ENCODE measurements around the gene PCGF6. TPM values are rescaled to one million over a fixed set of nuclear protein-coding genes. Genes with fewer than 3 reads are reported as not detected.

Gene PCGF6
- total RNA-seq, 1 experiment from 2014 or later, result 19.2 TPM

GRCh38 chr10:103373544-103373943, 22.6 kb upstream of the PCGF6 start:
- peaks cover 2% of the 10 kb centered on the region; the same call in 1 of the 2 replicates for H3K4me1 Mint-ChIP-seq
- H3K4me3 Mint-ChIP-seq, result no peak overlapping the region
- H3K27ac Mint-ChIP-seq, result no peak overlapping the region
- H3K27me3 Mint-ChIP-seq (ENCODE audit: low read depth), result no peaks in the 10 kb centered on the region
- DNase-seq (ENCODE audit: low spot score) (no peak), ATAC-seq (no peak)
- TF ChIP-seq GABPB1 (CRISPR knock-in tag; IDR thresholded peaks at IDR 0.05) (no peak), SOX15 (CRISPR knock-in tag; IDR thresholded peaks at IDR 0.05) (no peak), JAZF1 (CRISPR knock-in tag; IDR thresholded peaks at IDR 0.05) (no peak), ZNF416 (CRISPR knock-in tag; IDR thresholded peaks at IDR 0.05) (no peak), KAT7 (CRISPR knock-in tag; IDR thresholded peaks at IDR 0.05; ENCODE audit: borderline replicate concordance) (no peak), ZNF263 (CRISPR knock-in tag; IDR thresholded peaks at IDR 0.05; ENCODE audit: low read depth) (no peak), CBFB (CRISPR knock-in tag; IDR thresholded peaks at IDR 0.05; ENCODE audit: low read depth) (no peak), NR1H2 (CRISPR knock-in tag; IDR thresholded peaks at IDR 0.05) (no peak), TP53 (CRISPR knock-in tag; IDR thresholded peaks at IDR 0.05) (no peak), ESRRA (CRISPR knock-in tag; IDR thresholded peaks at IDR 0.05; ENCODE audit: borderline replicate concordance) (no peak), NR3C1 (CRISPR knock-in tag; conservative IDR thresholded peaks at IDR 0.05; ENCODE audit: low read depth) (no peak), SMAD4 (CRISPR knock-in tag; IDR thresholded peaks at IDR 0.05) (no peak), PREB (CRISPR knock-in tag; IDR thresholded peaks at IDR 0.05; ENCODE audit: borderline replicate concordance) (no peak)
- TF ChIP-seq, protein P1, sequence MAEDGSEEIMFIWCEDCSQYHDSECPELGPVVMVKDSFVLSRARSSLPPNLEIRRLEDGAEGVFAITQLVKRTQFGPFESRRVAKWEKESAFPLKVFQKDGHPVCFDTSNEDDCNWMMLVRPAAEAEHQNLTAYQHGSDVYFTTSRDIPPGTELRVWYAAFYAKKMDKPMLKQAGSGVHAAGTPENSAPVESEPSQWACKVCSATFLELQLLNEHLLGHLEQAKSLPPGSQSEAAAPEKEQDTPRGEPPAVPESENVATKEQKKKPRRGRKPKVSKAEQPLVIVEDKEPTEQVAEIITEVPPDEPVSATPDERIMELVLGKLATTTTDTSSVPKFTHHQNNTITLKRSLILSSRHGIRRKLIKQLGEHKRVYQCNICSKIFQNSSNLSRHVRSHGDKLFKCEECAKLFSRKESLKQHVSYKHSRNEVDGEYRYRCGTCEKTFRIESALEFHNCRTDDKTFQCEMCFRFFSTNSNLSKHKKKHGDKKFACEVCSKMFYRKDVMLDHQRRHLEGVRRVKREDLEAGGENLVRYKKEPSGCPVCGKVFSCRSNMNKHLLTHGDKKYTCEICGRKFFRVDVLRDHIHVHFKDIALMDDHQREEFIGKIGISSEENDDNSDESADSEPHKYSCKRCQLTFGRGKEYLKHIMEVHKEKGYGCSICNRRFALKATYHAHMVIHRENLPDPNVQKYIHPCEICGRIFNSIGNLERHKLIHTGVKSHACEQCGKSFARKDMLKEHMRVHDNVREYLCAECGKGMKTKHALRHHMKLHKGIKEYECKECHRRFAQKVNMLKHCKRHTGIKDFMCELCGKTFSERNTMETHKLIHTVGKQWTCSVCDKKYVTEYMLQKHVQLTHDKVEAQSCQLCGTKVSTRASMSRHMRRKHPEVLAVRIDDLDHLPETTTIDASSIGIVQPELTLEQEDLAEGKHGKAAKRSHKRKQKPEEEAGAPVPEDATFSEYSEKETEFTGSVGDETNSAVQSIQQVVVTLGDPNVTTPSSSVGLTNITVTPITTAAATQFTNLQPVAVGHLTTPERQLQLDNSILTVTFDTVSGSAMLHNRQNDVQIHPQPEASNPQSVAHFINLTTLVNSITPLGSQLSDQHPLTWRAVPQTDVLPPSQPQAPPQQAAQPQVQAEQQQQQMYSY (CRISPR knock-in tag; IDR thresholded peaks at IDR 0.05), result no peak
- TF ChIP-seq, protein P2, sequence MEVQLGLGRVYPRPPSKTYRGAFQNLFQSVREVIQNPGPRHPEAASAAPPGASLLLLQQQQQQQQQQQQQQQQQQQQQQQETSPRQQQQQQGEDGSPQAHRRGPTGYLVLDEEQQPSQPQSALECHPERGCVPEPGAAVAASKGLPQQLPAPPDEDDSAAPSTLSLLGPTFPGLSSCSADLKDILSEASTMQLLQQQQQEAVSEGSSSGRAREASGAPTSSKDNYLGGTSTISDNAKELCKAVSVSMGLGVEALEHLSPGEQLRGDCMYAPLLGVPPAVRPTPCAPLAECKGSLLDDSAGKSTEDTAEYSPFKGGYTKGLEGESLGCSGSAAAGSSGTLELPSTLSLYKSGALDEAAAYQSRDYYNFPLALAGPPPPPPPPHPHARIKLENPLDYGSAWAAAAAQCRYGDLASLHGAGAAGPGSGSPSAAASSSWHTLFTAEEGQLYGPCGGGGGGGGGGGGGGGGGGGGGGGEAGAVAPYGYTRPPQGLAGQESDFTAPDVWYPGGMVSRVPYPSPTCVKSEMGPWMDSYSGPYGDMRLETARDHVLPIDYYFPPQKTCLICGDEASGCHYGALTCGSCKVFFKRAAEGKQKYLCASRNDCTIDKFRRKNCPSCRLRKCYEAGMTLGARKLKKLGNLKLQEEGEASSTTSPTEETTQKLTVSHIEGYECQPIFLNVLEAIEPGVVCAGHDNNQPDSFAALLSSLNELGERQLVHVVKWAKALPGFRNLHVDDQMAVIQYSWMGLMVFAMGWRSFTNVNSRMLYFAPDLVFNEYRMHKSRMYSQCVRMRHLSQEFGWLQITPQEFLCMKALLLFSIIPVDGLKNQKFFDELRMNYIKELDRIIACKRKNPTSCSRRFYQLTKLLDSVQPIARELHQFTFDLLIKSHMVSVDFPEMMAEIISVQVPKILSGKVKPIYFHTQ (CRISPR knock-in tag; IDR thresholded peaks at IDR 0.05), result no peak
- TF ChIP-seq, protein P3, sequence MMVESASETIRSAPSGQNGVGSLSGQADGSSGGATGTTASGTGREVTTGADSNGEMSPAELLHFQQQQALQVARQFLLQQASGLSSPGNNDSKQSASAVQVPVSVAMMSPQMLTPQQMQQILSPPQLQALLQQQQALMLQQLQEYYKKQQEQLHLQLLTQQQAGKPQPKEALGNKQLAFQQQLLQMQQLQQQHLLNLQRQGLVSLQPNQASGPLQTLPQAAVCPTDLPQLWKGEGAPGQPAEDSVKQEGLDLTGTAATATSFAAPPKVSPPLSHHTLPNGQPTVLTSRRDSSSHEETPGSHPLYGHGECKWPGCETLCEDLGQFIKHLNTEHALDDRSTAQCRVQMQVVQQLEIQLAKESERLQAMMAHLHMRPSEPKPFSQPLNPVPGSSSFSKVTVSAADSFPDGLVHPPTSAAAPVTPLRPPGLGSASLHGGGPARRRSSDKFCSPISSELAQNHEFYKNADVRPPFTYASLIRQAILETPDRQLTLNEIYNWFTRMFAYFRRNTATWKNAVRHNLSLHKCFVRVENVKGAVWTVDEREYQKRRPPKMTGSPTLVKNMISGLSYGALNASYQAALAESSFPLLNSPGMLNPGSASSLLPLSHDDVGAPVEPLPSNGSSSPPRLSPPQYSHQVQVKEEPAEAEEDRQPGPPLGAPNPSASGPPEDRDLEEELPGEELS (CRISPR knock-in tag; IDR thresholded peaks at IDR 0.05), result no peak
- TF ChIP-seq, protein P4, sequence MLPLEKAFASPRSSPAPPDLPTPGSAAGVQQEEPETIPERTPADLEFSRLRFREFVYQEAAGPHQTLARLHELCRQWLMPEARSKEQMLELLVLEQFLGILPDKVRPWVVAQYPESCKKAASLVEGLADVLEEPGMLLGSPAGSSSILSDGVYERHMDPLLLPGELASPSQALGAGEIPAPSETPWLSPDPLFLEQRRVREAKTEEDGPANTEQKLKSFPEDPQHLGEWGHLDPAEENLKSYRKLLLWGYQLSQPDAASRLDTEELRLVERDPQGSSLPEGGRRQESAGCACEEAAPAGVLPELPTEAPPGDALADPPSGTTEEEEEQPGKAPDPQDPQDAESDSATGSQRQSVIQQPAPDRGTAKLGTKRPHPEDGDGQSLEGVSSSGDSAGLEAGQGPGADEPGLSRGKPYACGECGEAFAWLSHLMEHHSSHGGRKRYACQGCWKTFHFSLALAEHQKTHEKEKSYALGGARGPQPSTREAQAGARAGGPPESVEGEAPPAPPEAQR (CRISPR knock-in tag; IDR thresholded peaks at IDR 0.05), result no peak
- TF ChIP-seq, protein P5, sequence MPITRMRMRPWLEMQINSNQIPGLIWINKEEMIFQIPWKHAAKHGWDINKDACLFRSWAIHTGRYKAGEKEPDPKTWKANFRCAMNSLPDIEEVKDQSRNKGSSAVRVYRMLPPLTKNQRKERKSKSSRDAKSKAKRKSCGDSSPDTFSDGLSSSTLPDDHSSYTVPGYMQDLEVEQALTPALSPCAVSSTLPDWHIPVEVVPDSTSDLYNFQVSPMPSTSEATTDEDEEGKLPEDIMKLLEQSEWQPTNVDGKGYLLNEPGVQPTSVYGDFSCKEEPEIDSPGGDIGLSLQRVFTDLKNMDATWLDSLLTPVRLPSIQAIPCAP (CRISPR knock-in tag; IDR thresholded peaks at IDR 0.05), result no peak
- TF ChIP-seq, protein P6, sequence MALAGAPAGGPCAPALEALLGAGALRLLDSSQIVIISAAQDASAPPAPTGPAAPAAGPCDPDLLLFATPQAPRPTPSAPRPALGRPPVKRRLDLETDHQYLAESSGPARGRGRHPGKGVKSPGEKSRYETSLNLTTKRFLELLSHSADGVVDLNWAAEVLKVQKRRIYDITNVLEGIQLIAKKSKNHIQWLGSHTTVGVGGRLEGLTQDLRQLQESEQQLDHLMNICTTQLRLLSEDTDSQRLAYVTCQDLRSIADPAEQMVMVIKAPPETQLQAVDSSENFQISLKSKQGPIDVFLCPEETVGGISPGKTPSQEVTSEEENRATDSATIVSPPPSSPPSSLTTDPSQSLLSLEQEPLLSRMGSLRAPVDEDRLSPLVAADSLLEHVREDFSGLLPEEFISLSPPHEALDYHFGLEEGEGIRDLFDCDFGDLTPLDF (CRISPR knock-in tag; IDR thresholded peaks at IDR 0.05), result no peak
- ChIA-PET POLR2A (no interaction called here), CTCF (no interaction called here)
- no peaks in the 10 kb centered on the region for H3K9me3 Mint-ChIP-seq
- H3K36me3 Mint-ChIP-seq, result peaks cover 20% of the 10 kb centered on the region
